GM13976 (cell line): ENCODE measurements around the gene FAM98B.

ENCODE experiments used
- DNase-seq: peaks from one replicate; pipeline ENCODE4 v3.0.0; 2012; ENCODE audit warnings: low spot score
- CTCF ChIP-seq: IDR thresholded peaks from 2 replicates; pipeline ENCODE4 v1.5.1; 2012; ENCODE audit warnings: borderline replicate concordance, mild to moderate bottlenecking; ENCODE audit not compliant: insufficient read depth; ENCODE audit errors: extremely low read depth, missing control alignments, control extremely low read depth
- in situ Hi-C: fragments of 300-500 bp; cut with MboI; formaldehyde crosslinking; loops from one replicate; pipeline ENCODE4 v1.12.0; 2022; ENCODE audit warnings: low sequenced_read_pairs, mixed read lengths, inconsistent platforms; ENCODE audit not compliant: unreplicated experiment

The FAM98B gene

GRCh38 chr15:38496151-38496550 is 42.2 kb downstream of the FAM98B start:
- in situ Hi-C loops, result no loop called here
- DNase-seq, result no peak

DNA sequence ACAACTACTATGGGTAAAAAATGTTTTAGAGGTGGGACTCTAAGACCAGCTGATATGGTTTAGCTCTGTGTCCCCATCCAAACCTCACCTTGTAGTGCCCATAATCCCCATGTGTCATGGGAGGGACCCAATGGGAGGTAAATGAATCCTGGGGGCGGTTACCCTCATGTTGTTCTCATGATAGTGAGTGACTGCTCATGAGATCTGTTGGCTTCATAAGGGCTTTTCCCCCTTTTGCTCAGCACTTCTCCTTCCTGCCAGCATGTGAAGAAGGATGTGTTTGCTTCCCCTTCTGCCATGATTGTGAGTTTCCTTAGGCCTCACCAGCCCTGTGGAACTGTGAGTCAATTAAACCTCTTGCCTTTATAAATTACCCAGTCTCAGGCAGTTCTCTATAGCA is 45.7 kb downstream of the FAM98B start:
- in situ Hi-C loops, result no loop called here
- DNase-seq, result no peak
- TF ChIP-seq CTCF, result no peak

More at GRCh38 chr15:38496151-38496550, 42.2 kb downstream of the FAM98B start:
- no peak for TF ChIP-seq CTCF

DNA sequence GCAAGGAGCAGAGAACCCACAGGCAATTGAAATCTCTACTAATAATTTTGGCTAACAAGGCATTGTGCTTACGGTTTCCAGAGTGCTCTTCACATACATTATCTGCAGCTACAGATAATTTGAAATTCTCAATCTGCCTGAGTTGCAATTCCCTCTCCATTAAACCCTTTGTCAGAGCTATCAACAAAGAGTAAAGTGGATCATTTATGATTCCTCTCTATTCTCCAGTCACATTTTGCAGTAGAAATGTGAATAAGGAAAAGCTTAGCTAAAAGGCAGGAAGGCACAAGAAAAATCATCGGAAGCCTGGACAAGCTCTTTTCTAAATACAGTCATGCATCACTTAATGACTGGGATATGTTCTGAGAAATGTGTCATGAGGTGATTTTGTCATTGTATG is 49.6 kb downstream of the FAM98B start:
- in situ Hi-C loops, result no loop called here
- no peak for TF ChIP-seq CTCF
- DNase-seq, result no peak

DNA sequence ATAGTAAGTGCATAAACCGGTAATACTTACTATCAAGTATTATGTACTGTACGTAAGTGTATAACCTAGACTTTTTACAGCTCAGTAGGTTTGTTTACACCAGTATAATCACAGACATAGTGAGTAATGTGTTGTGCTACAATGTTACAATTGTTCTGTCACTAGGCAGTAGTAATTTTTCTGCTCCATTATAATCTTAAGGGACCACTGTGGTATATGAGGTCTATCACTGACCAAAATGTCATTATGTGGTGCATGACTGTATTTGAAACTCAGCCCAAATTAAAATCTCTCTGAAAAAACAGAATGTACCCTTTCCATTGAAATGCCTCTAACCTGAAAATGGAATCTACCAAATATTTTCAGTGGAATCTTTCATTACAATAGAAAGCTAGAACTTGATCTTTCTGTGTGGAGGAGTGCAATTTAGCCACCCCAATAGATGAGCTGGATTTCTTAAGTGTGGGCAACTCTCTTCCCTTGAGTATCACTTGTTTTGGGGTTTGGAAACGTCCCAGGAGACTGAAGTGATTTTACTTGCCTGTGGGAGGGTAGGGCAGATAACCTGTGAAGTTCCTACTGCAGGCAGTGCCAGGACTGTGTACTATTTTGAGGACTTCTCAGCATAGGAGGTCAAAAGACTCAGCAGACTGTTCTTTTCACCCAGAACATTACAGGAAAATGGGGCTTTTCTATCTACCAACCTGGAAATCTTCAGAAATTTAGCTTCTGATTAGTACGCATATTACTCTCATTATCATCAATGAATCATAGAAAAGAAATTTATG is 50.9 kb downstream of the FAM98B start:
- no peak for TF ChIP-seq CTCF
- in situ Hi-C loops, result no loop called here
- DNase-seq, result no peak

DNA sequence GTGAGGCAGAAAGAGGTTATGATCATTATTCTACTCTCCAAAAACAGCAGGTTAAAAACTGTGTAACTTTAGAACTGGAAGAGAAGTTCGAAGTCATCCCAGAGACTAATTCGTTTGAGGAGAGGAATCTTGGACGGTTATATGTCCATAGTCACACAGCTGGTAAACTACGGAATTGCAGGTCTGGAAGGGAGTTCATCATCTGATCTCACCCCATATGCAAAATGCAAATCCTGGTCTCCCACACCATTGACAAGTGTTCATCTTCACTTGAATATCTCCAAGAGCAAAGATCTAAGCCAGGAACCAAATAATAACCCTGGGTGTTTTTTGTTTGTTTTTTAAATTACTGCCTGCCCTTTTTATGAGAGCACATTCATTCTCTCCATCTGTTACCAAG is 53.1 kb downstream of the FAM98B start:
- no peak for TF ChIP-seq CTCF
- no peak for DNase-seq
- in situ Hi-C loops, result no loop called here

DNA sequence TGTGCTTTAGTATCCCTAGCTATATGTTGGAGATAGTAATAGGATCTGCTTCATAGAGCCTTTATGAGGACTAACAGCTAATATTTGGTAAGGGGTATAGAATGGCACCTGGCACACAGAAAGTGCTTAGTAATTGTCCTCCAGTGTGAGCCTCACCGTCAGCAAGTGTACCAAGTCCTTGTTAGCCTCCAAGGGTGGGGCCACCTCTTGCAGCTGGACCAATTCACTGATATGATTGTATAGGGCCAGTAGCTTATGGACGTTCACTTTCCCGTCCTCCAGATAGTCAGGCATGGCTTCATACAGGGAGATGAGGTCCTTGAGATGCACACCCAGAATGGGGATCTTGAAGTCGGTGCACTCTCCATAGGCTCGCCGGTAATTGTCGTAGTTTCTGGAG is 53.6 kb downstream of the FAM98B start:
- DNase-seq, result no peak
- in situ Hi-C loops, result no loop called here
- no peak for TF ChIP-seq CTCF
